Endothelial cell of umbilical vein (primary cell): ENCODE results near the gene NOS2. TPM values are rescaled to one million over a fixed set of nuclear protein-coding genes. Genes with fewer than 3 reads are reported as not detected.
"Not testable (repeated sequence)": the region's sequence is repeated elsewhere in the genome, so short reads cannot be mapped to it uniquely, and the experiment has no call there.

ENCODE experiments used
- BruUV-seq: library from RNA; stranded (reverse); fragments of 400-500 nt; replicated peaks from 2 replicates; lab custom pipeline; 2021; lab: Mats Ljungman, UMichigan
- CTCF ChIA-PET: fragments of 300-600, 350-600 bp; sonication (Branson Sonifier 250); formaldehyde crosslinking; loops from one replicate; lab custom pipeline; 2021; ENCODE audit warnings: antibody characterized with exemption, inconsistent platforms; lab: Charles Lee
- POLR2A ChIA-PET: fragments of 300-600, 350-600 bp; sonication (Branson Sonifier 250); formaldehyde crosslinking; loops from one replicate; lab custom pipeline; 2021; ENCODE audit warnings: antibody characterized with exemption, inconsistent platforms; lab: Charles Lee
- DNase-seq: peaks from one replicate; pipeline ENCODE4 v3.0.0-alpha.2; 2011; ENCODE audit warnings: low read depth, low spot score
- FAIRE-seq: peaks from 2 replicates; lab custom pipeline; 2011; peaks lifted over from hg19 to GRCh38; lab: Jason Lieb, UNC
- H2AFZ ChIP-seq: 2 replicates; pipeline ENCODE4 v1.6.0; 2012; ENCODE audit warnings: low read depth, low read length, control low read depth, inconsistent platforms
- H3K27ac ChIP-seq: 2 replicates; pipeline ENCODE4 v1.5.1; 2011; ENCODE audit warnings: low read depth, mild to moderate bottlenecking, control low read depth, low read length, moderate library complexity; ENCODE audit not compliant: insufficient read depth
- H3K27me3 ChIP-seq, 2 experiments: 2 replicates each; pipeline versions ENCODE4 v1.6.0 to v1.6.1; 2011; ENCODE audit warnings: low read length in 2 of 2, mixed read lengths in 1 of 2; ENCODE audit not compliant: control insufficient read depth in 2 of 2, insufficient read depth in 2 of 2
- H3K36me3 ChIP-seq, 2 experiments: 2 replicates in 1 of 2; 3 replicates in 1 of 2; pipeline ENCODE4 v1.5.1; 2011; ENCODE audit warnings: low read length in 2 of 2, mild to moderate bottlenecking in 1 of 2, moderate library complexity in 1 of 2; ENCODE audit not compliant: control insufficient read depth in 2 of 2, insufficient read depth in 2 of 2; ENCODE audit errors: extremely low read depth in 1 of 2
- H3K4me1 ChIP-seq: 3 replicates; pipeline ENCODE4 v1.5.1; 2011; ENCODE audit warnings: mild to moderate bottlenecking, low read length; ENCODE audit not compliant: control insufficient read depth, insufficient read depth; ENCODE audit errors: extremely low read depth
- H3K4me2 ChIP-seq: 2 replicates; pipeline ENCODE4 v1.6.1; 2011; ENCODE audit warnings: low read length, control low read depth, mixed read lengths; ENCODE audit not compliant: insufficient read depth
- H3K4me3 ChIP-seq, 3 experiments: fragments of 200-600 bp in 1 of 3; sonication (generic), shearing (Covaris generic) in 1 of 3; replicated peaks in 1 of 3; 2 replicates each; pipeline ENCODE4 v1.5.1; 2011 to 2016; ENCODE audit warnings: control low read depth in 3 of 3, low read length in 3 of 3, mild to moderate bottlenecking in 2 of 3, inconsistent platforms in 1 of 3, low read depth in 1 of 3, moderate library complexity in 1 of 3; ENCODE audit not compliant: insufficient read depth in 1 of 3
- H3K79me2 ChIP-seq: 2 replicates; pipeline ENCODE4 v1.6.0; 2012; ENCODE audit warnings: low read length, inconsistent platforms; ENCODE audit not compliant: control insufficient read depth, insufficient read depth
- H3K9ac ChIP-seq: replicated peaks from 2 replicates; pipeline ENCODE3; 2011; ENCODE audit warnings: low read length, control low read depth; ENCODE audit not compliant: insufficient read depth; ENCODE audit errors: extremely low read depth
- H3K9me1 ChIP-seq: replicated peaks from 3 replicates; pipeline ENCODE4 v1.6.0; 2011; ENCODE audit warnings: mild to moderate bottlenecking, low read length; ENCODE audit not compliant: control insufficient read depth, insufficient read depth; ENCODE audit errors: extremely low read depth
- H3K9me3 ChIP-seq: replicated peaks from 2 replicates; pipeline ENCODE4 v1.5.1; 2012; ENCODE audit warnings: low read length, inconsistent platforms; ENCODE audit not compliant: control insufficient read depth, insufficient read depth
- H4K20me1 ChIP-seq: replicated peaks from 2 replicates; pipeline ENCODE3; 2011; ENCODE audit warnings: mild to moderate bottlenecking, low read length; ENCODE audit not compliant: control insufficient read depth, insufficient read depth; ENCODE audit errors: extremely low read depth
- CTCF ChIP-seq, 2 donors: IDR thresholded peaks; 1 replicate in 1 of 2; 2 replicates in 1 of 2; pipeline ENCODE4 v1.5.1; 2011; ENCODE audit warnings: low read length in 2 of 2, mild to moderate bottlenecking in 2 of 2, moderate library complexity in 2 of 2, control low read depth in 1 of 2, inconsistent platforms in 1 of 2, low read depth in 1 of 2; ENCODE audit not compliant: insufficient read depth in 1 of 2; ENCODE audit errors: extremely low read depth in 1 of 2
- EZH2 ChIP-seq: IDR thresholded peaks from 2 replicates; pipeline ENCODE4 v1.6.1; 2012; ENCODE audit warnings: borderline replicate concordance, low read depth, mild to moderate bottlenecking, moderate library complexity, low read length, inconsistent platforms; ENCODE audit not compliant: severe bottlenecking
- FOS ChIP-seq: IDR thresholded peaks from 2 replicates; pipeline ENCODE4 v1.6.1; 2011; ENCODE audit warnings: mild to moderate bottlenecking, low read length, moderate library complexity, borderline replicate concordance; ENCODE audit not compliant: insufficient read depth
- GATA2 ChIP-seq: IDR thresholded peaks from 2 replicates; pipeline ENCODE4 v1.7.0; 2011; ENCODE audit warnings: low read depth, mild to moderate bottlenecking, moderate library complexity, mixed read lengths, low read length; ENCODE audit not compliant: insufficient read length, insufficient read depth
- JUN ChIP-seq: IDR thresholded peaks from 2 replicates; pipeline ENCODE4 v1.6.1; 2011; ENCODE audit warnings: borderline replicate concordance, low read depth; ENCODE audit not compliant: insufficient read length, insufficient read depth
- MYC ChIP-seq: IDR thresholded peaks from one replicate; pipeline ENCODE4 v1.6.1; 2011; ENCODE audit warnings: mild to moderate bottlenecking, low read depth, low read length
- POLR2A ChIP-seq: IDR thresholded peaks from 2 replicates; pipeline ENCODE4 v1.6.1; 2012; ENCODE audit warnings: low read depth, mild to moderate bottlenecking, control low read depth, low read length
- POLR2AphosphoS5 ChIP-seq: IDR thresholded peaks from 2 replicates; pipeline ENCODE4 v1.6.1; 2012; ENCODE audit warnings: low read depth, mild to moderate bottlenecking, control low read depth, low read length, moderate library complexity; ENCODE audit not compliant: insufficient read depth
- dilution Hi-C: fragments of 300-500 bp; cut with MboI; formaldehyde crosslinking; loops from one replicate; pipeline ENCODE4 v1.15.0; 2019; ENCODE audit warnings: low sequenced_read_pairs; ENCODE audit not compliant: extremely low pct_ligation_motif_present
- intact Hi-C: fragments of 100-400 bp; cut with micrococcal nuclease; formaldehyde crosslinking; loops from one replicate; pipeline ENCODE4 v1.10.0; 2022
- polyA plus RNA-seq, 4 experiments: library from polyadenylated mRNA; depleted of rRNA in 3 of 4; stranded (reverse) in 3 of 4; unstranded in 1 of 4; fragments of >200 nt; gene quantifications; 2 replicates each; pipeline versions ENCODE4 v1.2.1 to v1.2.3, GENCODE V29; 2011 to 2012; ENCODE audit warnings: missing spikeins in 1 of 4
- total RNA-seq: library from RNA; stranded (reverse); gene quantifications from 2 replicates; pipeline ENCODE4 v1.2.3, GENCODE V29; 2021
- TF ChIP-seq, protein P1 (sequence below): IDR thresholded peaks from 2 replicates; pipeline ENCODE4 v1.6.1; 2011; ENCODE audit not compliant: insufficient read depth, insufficient read length

The NOS2 gene
- total and polyA plus RNA-seq, 2 donors (not counting 3 experiments of a cell fraction or from before 2014, with no cell fraction given) = 0.01 TPM; not detected in 1

- no peak overlapping the region for H3K4me2 ChIP-seq
- ChIA-PET CTCF (no interaction called here), POLR2A (no interaction called here)
- dilution Hi-C loops (no loop called here), intact Hi-C loops (no loop called here)
- H3K4me1 ChIP-seq = no peaks in the 10 kb centered on the region
- no peaks in the 10 kb centered on the region for H3K9me1 ChIP-seq
- H3K27ac ChIP-seq = no peak overlapping the region
- no peak overlapping the region for H3K4me3 ChIP-seq
- no peaks in the 10 kb centered on the region for H3K27me3 ChIP-seq
- H3K36me3 ChIP-seq = no peaks in the 10 kb centered on the region
- no peak for DNase-seq
- TF ChIP-seq JUN (no peak), POLR2AphosphoS5 (no peak), CTCF (IDR thresholded peaks at IDR 0.05; ENCODE audit: extremely low read depth in 1 of 2, insufficient read depth in 1 of 2, low read depth in 1 of 2, low read length in 2 of 2) (no peak), GATA2 (no peak), POLR2A (no peak), EZH2 (no peak), MYC (no peak), FOS (no peak)
- TF ChIP-seq, protein P1, sequence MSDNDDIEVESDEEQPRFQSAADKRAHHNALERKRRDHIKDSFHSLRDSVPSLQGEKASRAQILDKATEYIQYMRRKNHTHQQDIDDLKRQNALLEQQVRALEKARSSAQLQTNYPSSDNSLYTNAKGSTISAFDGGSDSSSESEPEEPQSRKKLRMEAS = no peak
- no peak overlapping the region for H3K9ac ChIP-seq
- no peaks in the 10 kb centered on the region for H3K79me2 ChIP-seq
- no peak overlapping the region for H2AFZ ChIP-seq
- H3K9me3 ChIP-seq = no peaks in the 10 kb centered on the region
- BruUV-seq = no TSS peak
- H4K20me1 ChIP-seq = no peaks in the 10 kb centered on the region
- FAIRE-seq = no peak
Observed at GRCh38 chr17:27751166-27751565, 49.2 kb downstream of the NOS2 start.

DNA sequence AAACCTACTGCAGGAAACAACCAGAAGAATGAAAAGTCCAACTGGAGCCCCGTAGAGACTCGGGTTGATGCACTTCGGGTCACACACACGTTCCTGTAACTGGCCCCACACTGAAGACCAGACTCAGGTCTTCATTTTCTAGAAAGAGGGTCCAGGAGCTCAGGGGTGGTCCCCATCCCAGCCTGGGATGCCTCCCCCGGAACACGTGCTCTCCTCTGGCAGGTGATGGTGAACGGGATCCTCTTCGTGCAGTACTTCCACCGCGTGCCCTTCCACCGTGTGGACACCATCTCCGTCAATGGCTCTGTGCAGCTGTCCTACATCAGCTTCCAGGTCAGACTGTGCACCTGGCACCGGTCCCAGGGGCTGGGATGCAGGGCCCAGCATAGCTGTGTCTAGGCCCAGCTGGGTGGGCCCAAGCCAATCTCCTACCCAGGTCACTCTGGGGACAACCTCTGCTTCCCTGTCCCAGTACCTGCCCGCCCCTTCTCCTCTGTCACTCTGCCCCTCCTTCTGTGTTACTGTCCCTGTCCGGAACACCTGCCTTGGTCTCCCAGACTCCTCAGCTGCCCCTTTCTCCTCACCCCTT lies 50.7 kb downstream of the NOS2 start:
- H3K4me1 ChIP-seq, H3K9me1 ChIP-seq, H4K20me1 ChIP-seq, H3K9ac ChIP-seq, intact Hi-C loops, H3K4me2 ChIP-seq, DNase-seq, H3K36me3 ChIP-seq, POLR2A ChIA-PET, H3K79me2 ChIP-seq, H3K27me3 ChIP-seq, FAIRE-seq, H3K27ac ChIP-seq, H2AFZ ChIP-seq, H3K4me3 ChIP-seq, BruUV-seq, dilution Hi-C loops, H3K9me3 ChIP-seq: not testable (repeated sequence)
- CTCF ChIA-PET = interaction anchor here (1.4 to 2.1 kb wide), 2 partner anchors 8 to 95 kb away, joined by 3 to 7 read pairs; no protein-coding TSS in a partner anchor
